Nephron progenitor cell (in vitro differentiated cells): ENCODE data around the gene MAP1LC3B2.

Experiments
- DNase-seq: peaks from one replicate; pipeline ENCODE4 v3.0.0; 2021
- H3K27ac Mint-ChIP-seq: 2 replicates; pipeline ENCODE4 v1.8.0; 2021; ENCODE audit warnings: mild to moderate bottlenecking, moderate library complexity, mixed read lengths
- H3K27me3 Mint-ChIP-seq: 2 replicates; pipeline ENCODE4 v1.8.0; 2021; ENCODE audit warnings: mild to moderate bottlenecking, low read depth, mixed read lengths; ENCODE audit not compliant: poor library complexity
- H3K36me3 Mint-ChIP-seq: 2 replicates; pipeline ENCODE4 v1.8.0; 2021; ENCODE audit warnings: low read depth, mixed read lengths
- H3K4me1 Mint-ChIP-seq: 2 replicates; pipeline ENCODE4 v1.8.0; 2021; ENCODE audit warnings: mixed read lengths
- H3K4me3 Mint-ChIP-seq: 2 replicates; pipeline ENCODE4 v1.8.0; 2021; ENCODE audit warnings: mild to moderate bottlenecking, moderate library complexity, mixed read lengths
- H3K9me3 Mint-ChIP-seq: 2 replicates; pipeline ENCODE4 v1.8.0; 2021; ENCODE audit warnings: mild to moderate bottlenecking, moderate library complexity, mixed read lengths
- CTCF ChIP-seq: fragments of 200-600 bp; sonication (generic); IDR thresholded peaks from 2 replicates; pipeline ENCODE4 v1.5.0; 2021; ENCODE audit warnings: antibody characterized with exemption

Gene MAP1LC3B2

GRCh38 chr12:116600959-116601918 is 42.1 kb downstream of the MAP1LC3B2 start:
- H3K27me3 Mint-ChIP-seq, result peaks cover 7% of the 10 kb centered on the region
- DNase-seq, result no peak
- H3K9me3 Mint-ChIP-seq, result peaks cover 10% of the 10 kb centered on the region
- no peak overlapping the region for H3K4me3 Mint-ChIP-seq
- peaks cover 69% of the 10 kb centered on the region for H3K4me1 Mint-ChIP-seq
- no peak overlapping the region for H3K27ac Mint-ChIP-seq
- peaks cover under 1% of the 10 kb centered on the region for H3K36me3 Mint-ChIP-seq
- no peak for TF ChIP-seq CTCF

GRCh38 chr12:116601933-116602810 is 43.0 kb downstream of the MAP1LC3B2 start:
- TF ChIP-seq CTCF, result no peak
- peaks cover 4% of the 10 kb centered on the region for H3K36me3 Mint-ChIP-seq
- peaks cover 19% of the 10 kb centered on the region for H3K9me3 Mint-ChIP-seq
- DNase-seq, result no peak
- H3K4me1 Mint-ChIP-seq, result peaks cover 73% of the 10 kb centered on the region
- peaks cover 11% of the 10 kb centered on the region for H3K27me3 Mint-ChIP-seq
- H3K4me3 Mint-ChIP-seq, result no peak overlapping the region
- H3K27ac Mint-ChIP-seq, result no peak overlapping the region

- DNase-seq, result no peak
- H3K36me3 Mint-ChIP-seq, result peaks cover 4% of the 10 kb centered on the region
- peaks cover 7% of the 10 kb centered on the region for H3K27me3 Mint-ChIP-seq
- no peak for TF ChIP-seq CTCF
- peaks cover 23% of the 10 kb centered on the region for H3K9me3 Mint-ChIP-seq
- H3K4me1 Mint-ChIP-seq, result peaks cover 63% of the 10 kb centered on the region
- H3K4me3 Mint-ChIP-seq, result no peak overlapping the region
- peak overlapping the region; percentile 59 for H3K27ac Mint-ChIP-seq
Measured at GRCh38 chr12:116603546-116604177, 44.5 kb downstream of the MAP1LC3B2 start.

- DNase-seq, result no peak
- H3K27ac Mint-ChIP-seq, result no peak overlapping the region
- TF ChIP-seq CTCF, result no peak
Measured at GRCh38 chr12:116604178-116604895, 45.2 kb downstream of the MAP1LC3B2 start.

DNA sequence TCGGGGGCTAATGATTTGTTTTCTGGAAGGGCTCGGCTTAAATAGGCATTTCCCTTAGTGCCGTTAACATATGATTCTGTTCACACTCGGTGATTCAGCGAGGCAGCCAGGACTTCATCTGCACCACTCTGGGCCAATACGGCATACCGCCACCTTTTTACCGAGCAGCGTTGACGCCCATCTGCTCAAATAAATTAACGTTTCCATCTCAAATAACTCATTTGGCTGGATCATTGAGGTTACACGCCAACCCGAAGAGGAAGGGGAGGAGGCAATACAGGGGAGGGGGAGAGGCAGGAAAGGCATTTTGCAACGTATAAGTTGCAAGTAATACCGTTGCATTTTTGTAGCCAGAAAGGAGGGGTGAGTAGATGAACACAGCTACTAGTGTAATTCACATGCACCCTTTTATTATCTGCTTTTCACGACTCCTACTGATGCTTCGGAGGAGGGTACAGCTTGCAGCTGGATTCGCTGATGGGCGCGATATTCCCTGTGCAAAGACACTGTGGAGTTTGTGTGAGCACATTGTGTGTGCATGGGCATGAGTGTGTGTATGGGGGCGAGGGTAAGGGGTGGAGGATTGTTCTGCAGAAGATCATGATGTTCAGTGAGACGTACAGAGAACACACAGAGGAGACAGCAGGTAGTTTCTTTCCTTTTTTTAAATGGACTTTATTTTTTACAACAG is 45.9 kb downstream of the MAP1LC3B2 start:
- peak overlapping the region; percentile 62 for H3K4me3 Mint-ChIP-seq

More at GRCh38 chr12:116604178-116604895, 45.2 kb downstream of the MAP1LC3B2 start:
- Mint-ChIP-seq H3K4me1 (peaks cover 63% of the 10 kb centered on the region), H3K9me3 (peaks cover 23% of the 10 kb centered on the region), H3K36me3 (peaks cover 4% of the 10 kb centered on the region), H3K27me3 (peaks cover 7% of the 10 kb centered on the region), H3K4me3 (peak overlapping the region; percentile 62)

More for the DNA sequence above, 45.9 kb downstream of the MAP1LC3B2 start:
- Mint-ChIP-seq H3K4me1 (peaks cover 60% of the 10 kb centered on the region), H3K27ac (peak overlapping the region; percentile 22), H3K9me3 (peaks cover 23% of the 10 kb centered on the region), H3K27me3 (peaks cover 7% of the 10 kb centered on the region), H3K36me3 (peaks cover 4% of the 10 kb centered on the region)
- DNase-seq, result no peak
- no peak for TF ChIP-seq CTCF
